Thymus (tissue), 14 donors: ENCODE measurements around the gene HMGB3. TPM values are rescaled to one million over a fixed set of nuclear protein-coding genes. Genes with fewer than 3 reads are reported as not detected.

ENCODE experiments used
- DNase-seq, 9 donors: peaks; one replicate each; pipeline ENCODE4 v3.0.0-alpha.2; 2013; ENCODE audit warnings: low spot score in 9 of 9, low read depth in 6 of 9, missing footprints in 1 of 9
- H3K27ac ChIP-seq, 2 donors: one replicate each; pipeline ENCODE4 v1.5.1; 2013; ENCODE audit warnings: control low read depth in 1 of 2, low read depth in 1 of 2, low read length in 1 of 2, mild to moderate bottlenecking in 1 of 2, moderate library complexity in 1 of 2
- H3K27me3 ChIP-seq, 2 donors: one replicate each; pipeline ENCODE4 v1.5.1; 2013; ENCODE audit warnings: low read length in 1 of 2; ENCODE audit not compliant: control insufficient read depth in 2 of 2, insufficient read depth in 1 of 2
- H3K36me3 ChIP-seq, 2 donors: one replicate each; pipeline ENCODE4 v1.5.1; 2013; ENCODE audit warnings: low read length in 1 of 2, mild to moderate bottlenecking in 1 of 2, moderate library complexity in 1 of 2; ENCODE audit not compliant: control insufficient read depth in 2 of 2, insufficient read depth in 2 of 2
- H3K4me1 ChIP-seq, 2 donors: one replicate each; pipeline ENCODE4 v1.5.1; 2013; ENCODE audit warnings: low read length in 2 of 2; ENCODE audit not compliant: control insufficient read depth in 2 of 2, insufficient read depth in 2 of 2
- H3K4me3 ChIP-seq, 2 donors: one replicate each; pipeline ENCODE4 v1.5.1; 2013; ENCODE audit warnings: low read length in 2 of 2, control low read depth in 1 of 2, mild to moderate bottlenecking in 1 of 2
- H3K9me3 ChIP-seq, 2 donors: one replicate each; pipeline ENCODE4 v1.5.1; 2013; ENCODE audit warnings: low read length in 1 of 2, mild to moderate bottlenecking in 1 of 2; ENCODE audit not compliant: control insufficient read depth in 2 of 2, insufficient read depth in 1 of 2
- WGBS: extraction: QIAGEN DNeasy Blood & Tissue Kit; methylation state at CpG from one replicate; pipeline ENCODE4 v1.1.7; 2013; 5-methylcytosine and 5-hydroxymethylcytosine counted together
- long read RNA-seq, 10 donors: transcript quantifications; one replicate each; lab custom pipeline, GENCODE V29; 2026
- polyA plus RNA-seq: library from polyadenylated mRNA; stranded (reverse); fragments of 200-250 nt; gene quantifications from one replicate; pipeline ENCODE4 v1.2.3, GENCODE V29; 2013
- total RNA-seq: library from RNA; stranded (reverse); fragments of 120-200 nt; gene quantifications from one replicate; pipeline ENCODE4 v1.2.4, GENCODE V29; 2013
- donor health status: healthy.

The HMGB3 gene
- total RNA-seq (42.0 TPM), polyA plus RNA-seq (20.1 TPM)
- long read RNA-seq, donor 1, partial matches to known transcripts: 0 of 3 reads
- long read RNA-seq, donor 1, other reads (novel, unspliced or antisense): 0 of 3 reads
- long read RNA-seq, donor 2, transcript HMGB3-201 (5 exons, 3,560 nt): major isoform, 37 of 56 reads
- long read RNA-seq, donor 2, partial matches to known transcripts: 18 of 56 reads
- long read RNA-seq, donor 2, other reads (novel, unspliced or antisense): 0 of 56 reads
- long read RNA-seq, donor 3, transcript HMGB3-201 (5 exons, 3,560 nt): major isoform, 21 of 56 reads
- long read RNA-seq, donor 3, partial matches to known transcripts: 31 of 56 reads
- long read RNA-seq, donor 3, other reads (novel, unspliced or antisense): 0 of 56 reads
- long read RNA-seq, donor 4, partial matches to known transcripts: 12 of 17 reads
- long read RNA-seq, donor 4, other reads (novel, unspliced or antisense): 0 of 17 reads
- long read RNA-seq, donor 5, transcript HMGB3-201 (5 exons, 3,560 nt): major isoform, 30 of 87 reads
- long read RNA-seq, donor 5, partial matches to known transcripts: 56 of 87 reads
- long read RNA-seq, donor 5, other reads (novel, unspliced or antisense): 0 of 87 reads
- long read RNA-seq, donor 6, transcript HMGB3-201 (5 exons, 3,560 nt): major isoform, 18 of 28 reads
- long read RNA-seq, donor 6, partial matches to known transcripts: 8 of 28 reads
- long read RNA-seq, donor 6, other reads (novel, unspliced or antisense): 0 of 28 reads
- long read RNA-seq, donor 7, transcript HMGB3-201 (5 exons, 3,560 nt): major isoform, 25 of 48 reads
- long read RNA-seq, donor 7, partial matches to known transcripts: 22 of 48 reads
- long read RNA-seq, donor 7, other reads (novel, unspliced or antisense): 0 of 48 reads
- long read RNA-seq, donor 8, transcript HMGB3-201 (5 exons, 3,560 nt): major isoform, 5 of 12 reads
- long read RNA-seq, donor 8, partial matches to known transcripts: 7 of 12 reads
- long read RNA-seq, donor 8, other reads (novel, unspliced or antisense): 0 of 12 reads
- long read RNA-seq, donor 9, transcript HMGB3-201 (5 exons, 3,560 nt): major isoform, 17 of 38 reads
- long read RNA-seq, donor 9, partial matches to known transcripts: 19 of 38 reads
- long read RNA-seq, donor 9, other reads (novel, unspliced or antisense): 0 of 38 reads
- long read RNA-seq, donor 10, transcript HMGB3-201 (5 exons, 3,560 nt): major isoform, 11 of 31 reads
- long read RNA-seq, donor 10, partial matches to known transcripts: 18 of 31 reads
- long read RNA-seq, donor 10, other reads (novel, unspliced or antisense): 0 of 31 reads

DNA sequence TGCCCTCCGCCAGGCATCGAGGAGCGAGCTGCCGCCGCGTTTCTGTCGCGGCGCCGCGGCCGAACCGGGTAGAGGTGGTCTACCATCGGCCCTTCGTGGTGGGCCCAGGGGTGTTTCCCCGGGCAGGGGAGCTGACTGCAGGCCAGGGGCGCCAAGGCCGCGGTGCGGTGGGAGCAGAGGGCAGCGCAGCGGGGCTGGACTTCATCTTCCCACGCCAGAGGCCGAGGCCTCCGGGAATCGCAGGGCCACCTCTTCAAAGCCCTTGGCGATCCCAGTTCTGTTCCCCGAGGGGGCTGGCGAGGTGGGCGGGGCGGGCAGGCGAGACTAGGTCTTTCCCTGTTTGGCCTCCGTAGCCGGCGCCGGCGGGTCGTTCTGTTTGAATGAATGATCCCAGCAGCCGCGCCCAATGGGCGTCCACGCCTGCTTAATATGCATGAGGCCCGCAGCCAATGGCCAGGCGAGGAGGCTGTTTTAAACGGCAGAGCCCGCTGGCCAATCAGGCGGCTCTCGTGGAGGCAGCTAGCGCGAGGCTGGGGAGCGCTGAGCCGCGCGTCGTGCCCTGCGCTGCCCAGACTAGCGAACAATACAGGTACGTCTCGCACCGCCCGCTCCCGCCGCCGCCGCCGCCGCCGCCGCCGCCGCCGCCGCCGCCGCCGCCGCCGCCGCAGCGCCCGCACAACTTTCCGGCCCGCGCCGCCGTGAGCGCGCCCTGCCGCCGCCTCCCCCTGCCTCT lies at the start of gene HMGB3:
HMGB3 (plus strand) TSS at position 548 of the 733 bp plus-strand sequence. CDS start 2,265 bp downstream, outside the sequence.
- peak; percentile 45 to 90 (median 62) for DNase-seq
- Histone ChIP-seq H3K27me3 (peaks cover 0 to 12% of the 10 kb centered on the region in 2 donors), H3K4me3 (peak within 1 kb of the TSS; percentile 49 to 65), H3K9me3 (no peaks in the 10 kb centered on the region), H3K36me3 (peaks cover 0 to 10% of the 10 kb centered on the region in 2 donors), H3K27ac (peak within 1 kb of the TSS in 1 of 2 donors; percentile 18), H3K4me1 (peaks cover 4 to 7% of the 10 kb centered on the region in 2 donors)
- WGBS: under 1% methylated on average over 63 of the region's 90 CpGs

DNA sequence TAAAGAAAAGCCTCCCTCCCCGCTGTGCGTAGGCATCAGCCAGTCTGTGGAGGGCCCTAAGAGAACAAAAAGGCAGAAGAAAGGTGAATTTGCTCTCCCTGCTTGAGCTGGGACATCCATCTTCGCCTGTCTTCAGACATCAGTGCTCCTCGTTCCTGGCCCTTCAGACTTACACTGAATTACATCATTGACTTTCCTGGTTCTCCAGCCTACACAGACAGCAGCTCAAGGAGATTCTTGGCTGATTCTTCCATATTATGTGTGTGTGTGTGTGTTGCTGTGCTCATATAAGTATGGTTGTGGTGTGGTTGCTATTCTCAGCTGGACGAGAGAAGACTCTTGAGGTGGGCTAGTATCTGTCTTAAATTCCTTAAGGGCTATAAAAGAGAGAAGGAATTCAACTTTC lies 49.2 kb upstream of the HMGB3 start:
- 86% methylated on average over 5 of the region's 5 CpGs for WGBS
- Histone ChIP-seq H3K9me3 (no peaks in the 10 kb centered on the region), H3K36me3 (no peaks in the 10 kb centered on the region), H3K27me3 (no peaks in the 10 kb centered on the region), H3K4me1 (no peaks in the 10 kb centered on the region), H3K4me3 (no peak overlapping the region), H3K27ac (no peak overlapping the region)
- no peak for DNase-seq

DNA sequence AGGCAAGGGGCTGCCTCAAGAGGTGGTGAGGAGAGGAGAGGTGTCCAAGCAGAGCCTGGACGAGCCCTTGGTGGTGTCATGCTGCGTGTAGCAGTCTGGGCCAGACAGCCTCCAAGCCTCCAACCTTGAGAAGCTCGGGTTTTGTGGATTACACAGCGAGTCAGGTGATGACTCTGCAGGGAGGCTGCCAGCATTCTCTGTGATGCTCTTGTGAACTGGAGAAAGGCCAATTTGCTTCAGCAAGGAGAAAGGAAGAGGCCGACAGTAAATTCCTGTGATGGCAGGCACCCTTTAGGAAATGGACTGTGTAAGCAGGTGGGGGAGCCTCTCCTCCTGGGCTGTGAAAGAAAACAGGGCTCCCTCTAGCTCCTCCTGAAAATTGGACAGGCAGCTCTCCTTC lies 48.7 kb upstream of the HMGB3 start:
- Histone ChIP-seq H3K27ac (no peak overlapping the region), H3K4me3 (no peak overlapping the region), H3K36me3 (no peaks in the 10 kb centered on the region), H3K27me3 (no peaks in the 10 kb centered on the region), H3K4me1 (no peaks in the 10 kb centered on the region), H3K9me3 (no peaks in the 10 kb centered on the region)
- 53% methylated on average over 5 of the region's 5 CpGs for WGBS
- DNase-seq: no peak

DNA sequence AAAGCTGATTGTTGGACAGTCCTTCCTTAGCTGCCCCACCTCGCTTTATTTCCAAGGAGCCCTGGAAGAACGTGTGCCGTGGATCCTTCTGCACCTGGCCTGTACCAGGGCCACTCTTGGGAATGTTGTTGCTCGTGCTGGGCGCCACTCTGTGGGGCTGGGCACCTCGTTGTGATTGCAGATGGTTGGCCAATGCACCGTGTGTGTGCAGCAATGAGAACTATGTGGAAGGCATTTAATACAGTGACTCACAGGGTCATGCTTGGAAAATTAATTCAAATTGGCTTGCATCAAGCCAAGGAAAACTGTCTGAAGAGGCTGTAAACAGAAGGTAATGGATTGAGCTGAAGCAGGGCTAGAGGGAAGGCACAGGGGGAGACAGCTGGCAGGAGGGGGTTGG lies 47.7 kb upstream of the HMGB3 start:
- DNase-seq: no peak
- Histone ChIP-seq H3K4me1 (no peaks in the 10 kb centered on the region), H3K4me3 (no peak overlapping the region), H3K27me3 (no peaks in the 10 kb centered on the region), H3K9me3 (no peaks in the 10 kb centered on the region), H3K27ac (no peak overlapping the region), H3K36me3 (no peaks in the 10 kb centered on the region)
- 86% methylated on average over 7 of the region's 7 CpGs for WGBS

DNA sequence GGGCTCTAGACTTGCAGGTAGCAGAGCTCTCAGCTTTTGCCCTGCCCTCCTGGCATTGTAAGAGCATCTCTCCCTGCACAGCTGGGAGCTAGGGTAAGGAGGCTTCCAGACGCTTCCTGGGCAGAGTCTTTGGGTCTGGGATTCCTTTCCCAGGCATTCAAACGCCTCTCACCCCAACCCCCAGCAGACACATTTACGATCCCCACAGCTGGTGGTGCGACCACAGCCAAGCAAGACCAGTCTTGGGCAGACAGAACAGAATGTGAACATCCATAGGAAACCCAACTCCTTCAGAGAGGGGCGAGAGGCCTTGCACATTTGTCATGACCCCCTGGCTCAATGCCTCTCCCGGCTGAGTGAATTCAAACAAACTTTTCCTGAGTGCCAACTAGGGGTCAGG lies 46.6 kb upstream of the HMGB3 start:
- Histone ChIP-seq H3K27me3 (no peaks in the 10 kb centered on the region), H3K36me3 (no peaks in the 10 kb centered on the region), H3K27ac (no peak overlapping the region), H3K4me3 (no peak overlapping the region), H3K4me1 (no peaks in the 10 kb centered on the region), H3K9me3 (no peaks in the 10 kb centered on the region)
- 69% methylated on average over 6 of the region's 6 CpGs for WGBS
- DNase-seq: no peak

DNA sequence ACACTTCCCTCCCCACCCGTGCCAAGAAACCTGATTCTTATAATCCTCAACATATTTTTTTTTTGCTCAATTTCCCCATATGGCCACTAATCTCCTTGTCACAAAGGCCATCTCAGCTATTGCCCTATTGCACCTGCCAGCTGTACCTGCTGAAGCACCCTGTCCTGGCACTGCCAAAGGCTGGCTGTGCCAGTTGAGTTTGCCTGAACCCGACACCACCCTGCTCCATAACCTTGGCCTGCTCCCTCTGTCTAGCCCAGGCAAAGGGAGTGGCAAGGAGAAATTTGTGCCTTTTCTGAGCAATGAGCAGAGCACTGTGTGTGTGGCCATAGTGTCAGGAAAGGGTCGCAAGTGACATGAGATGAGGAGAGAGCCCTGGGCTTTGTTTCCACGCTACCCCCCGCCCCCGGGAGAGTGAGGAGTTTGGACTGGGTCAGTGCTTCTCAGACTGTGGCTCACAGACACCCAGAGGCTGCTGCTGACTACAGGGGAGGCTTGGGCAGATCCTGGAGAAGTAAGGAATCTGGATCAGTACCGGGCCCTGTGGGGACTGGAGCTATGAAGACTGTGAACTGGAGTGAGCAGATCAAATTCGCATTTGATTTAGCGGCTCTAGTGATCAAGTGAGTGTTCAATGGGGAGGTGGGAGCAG lies 42.2 kb upstream of the HMGB3 start:
- DNase-seq: no peak
- Histone ChIP-seq H3K4me3 (no peak overlapping the region), H3K36me3 (no peaks in the 10 kb centered on the region), H3K27ac (no peak overlapping the region), H3K4me1 (no peaks in the 10 kb centered on the region), H3K9me3 (no peaks in the 10 kb centered on the region), H3K27me3 (no peaks in the 10 kb centered on the region)
- 94% methylated on average over 9 of the region's 9 CpGs for WGBS

DNA sequence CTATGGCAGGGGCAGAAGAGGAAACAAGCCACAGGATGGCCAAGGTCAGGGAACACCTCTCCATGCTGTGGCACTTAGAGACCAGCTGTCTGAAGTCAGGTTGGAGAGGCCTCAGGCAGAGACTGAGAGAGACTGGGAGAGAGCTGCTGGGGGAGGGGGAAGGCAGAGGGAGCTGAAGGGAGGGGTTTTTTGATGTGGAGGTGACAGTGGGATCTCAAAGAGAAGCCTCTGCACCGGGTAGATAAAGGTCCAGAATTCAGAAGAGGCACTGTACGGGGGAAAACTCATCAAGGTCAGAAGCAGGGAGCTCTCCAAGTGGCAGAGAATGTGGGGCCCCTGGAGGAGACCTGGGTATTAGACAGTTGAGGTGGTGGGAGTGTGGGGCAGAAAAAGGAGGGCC lies 41.6 kb upstream of the HMGB3 start:
- no peak for DNase-seq
- Histone ChIP-seq H3K4me1 (no peaks in the 10 kb centered on the region), H3K27ac (no peak overlapping the region), H3K36me3 (no peaks in the 10 kb centered on the region), H3K9me3 (no peaks in the 10 kb centered on the region), H3K27me3 (no peaks in the 10 kb centered on the region), H3K4me3 (no peak overlapping the region)
- WGBS: 67% methylated on average over 2 of the region's 2 CpGs

DNA sequence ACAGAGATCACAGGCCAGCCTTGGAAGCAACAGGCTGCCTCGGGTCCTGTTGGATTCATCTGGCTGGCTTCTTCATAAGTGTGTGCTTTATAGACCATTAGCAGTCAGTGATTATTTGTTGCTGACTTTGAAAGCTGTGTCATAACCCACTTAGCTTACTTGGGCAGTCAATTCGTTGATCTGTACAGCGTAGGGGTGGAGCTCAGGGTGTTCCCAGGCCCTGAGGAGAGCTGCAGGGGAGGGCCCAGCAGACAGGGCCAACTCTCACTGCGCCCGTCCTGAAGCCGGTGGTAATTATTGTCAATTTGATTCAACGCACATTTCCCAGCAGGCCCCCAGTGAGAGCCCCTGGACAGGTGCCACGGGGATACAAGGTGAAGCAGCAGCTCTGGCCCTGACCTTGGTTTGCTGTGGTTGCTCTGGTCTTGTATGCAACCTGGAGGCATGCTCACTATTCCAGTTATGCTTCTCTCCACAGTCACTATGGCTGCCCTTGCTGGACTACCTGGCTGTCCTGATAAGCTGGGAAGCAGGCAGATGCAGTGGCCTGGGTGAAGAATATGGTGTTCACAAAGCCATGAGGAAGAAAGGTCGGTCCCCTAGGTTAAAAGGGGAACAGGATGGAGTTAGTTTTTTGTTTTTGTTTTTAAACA lies 40.1 kb upstream of the HMGB3 start:
- WGBS: 95% methylated on average over 9 of the region's 9 CpGs

More for the DNA sequence above, 40.1 kb upstream of the HMGB3 start:
- DNase-seq: no peak
- Histone ChIP-seq H3K9me3 (no peaks in the 10 kb centered on the region), H3K4me3 (no peak overlapping the region), H3K4me1 (no peaks in the 10 kb centered on the region), H3K27me3 (no peaks in the 10 kb centered on the region), H3K27ac (no peak overlapping the region), H3K36me3 (no peaks in the 10 kb centered on the region)
